ENCODE measurements around the gene WDR46.

WDR46 gene, protein sequence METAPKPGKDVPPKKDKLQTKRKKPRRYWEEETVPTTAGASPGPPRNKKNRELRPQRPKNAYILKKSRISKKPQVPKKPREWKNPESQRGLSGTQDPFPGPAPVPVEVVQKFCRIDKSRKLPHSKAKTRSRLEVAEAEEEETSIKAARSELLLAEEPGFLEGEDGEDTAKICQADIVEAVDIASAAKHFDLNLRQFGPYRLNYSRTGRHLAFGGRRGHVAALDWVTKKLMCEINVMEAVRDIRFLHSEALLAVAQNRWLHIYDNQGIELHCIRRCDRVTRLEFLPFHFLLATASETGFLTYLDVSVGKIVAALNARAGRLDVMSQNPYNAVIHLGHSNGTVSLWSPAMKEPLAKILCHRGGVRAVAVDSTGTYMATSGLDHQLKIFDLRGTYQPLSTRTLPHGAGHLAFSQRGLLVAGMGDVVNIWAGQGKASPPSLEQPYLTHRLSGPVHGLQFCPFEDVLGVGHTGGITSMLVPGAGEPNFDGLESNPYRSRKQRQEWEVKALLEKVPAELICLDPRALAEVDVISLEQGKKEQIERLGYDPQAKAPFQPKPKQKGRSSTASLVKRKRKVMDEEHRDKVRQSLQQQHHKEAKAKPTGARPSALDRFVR

GRCh38 chr6:33288921-33289783 lies at the start of gene WDR46, which contains the start of gene PFDN6:
TSS of gene WDR46 (minus strand) at chr6:33289239. CDS start at chr6:33289170, 69 bp downstream.
TSS of gene PFDN6 (plus strand) at chr6:33289601. CDS start at chr6:33289857, 256 bp downstream.
- TF ChIP-seq CTCF (IDR thresholded peaks at IDR 0.05; ENCODE audit: low read length, missing control alignments): no peak
- DNase-seq (ENCODE audit: low read depth): peak; percentile 90
- peak within 1 kb of the TSS; percentile 80 for H3K4me3 ChIP-seq (replicated peaks; ENCODE audit: low read depth, low read length)

DNA sequence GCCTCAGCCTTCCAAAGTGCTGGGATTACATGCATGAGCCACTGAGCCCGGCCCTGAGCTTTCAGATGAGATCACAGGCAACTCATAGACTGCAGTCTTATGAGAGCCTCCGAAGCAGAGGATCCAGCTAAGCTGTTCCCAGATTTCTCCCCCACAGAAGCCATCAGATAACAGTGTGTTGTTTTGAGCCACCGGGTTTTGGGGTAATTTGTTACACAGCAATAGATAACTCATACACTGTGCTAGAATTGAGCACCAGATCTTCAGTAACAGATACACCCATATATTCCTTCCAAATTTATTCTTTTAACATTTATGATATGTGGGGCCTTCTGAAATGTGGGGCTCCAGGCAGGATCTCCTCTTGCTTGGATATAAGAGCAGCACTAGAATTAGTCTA lies 47.5 kb upstream of the WDR46 start:
- no peak overlapping the region for H3K4me3 ChIP-seq (replicated peaks; ENCODE audit: low read depth, low read length)
- no peak for DNase-seq (ENCODE audit: low read depth)
- no peak for TF ChIP-seq CTCF (IDR thresholded peaks at IDR 0.05; ENCODE audit: low read length, missing control alignments)

GRCh38 chr6:33335916-33336315 lies 46.9 kb upstream of the WDR46 start:
- no peak for DNase-seq (ENCODE audit: low read depth)
- no peak overlapping the region for H3K4me3 ChIP-seq (replicated peaks; ENCODE audit: low read depth, low read length)
- no peak for TF ChIP-seq CTCF (IDR thresholded peaks at IDR 0.05; ENCODE audit: low read length, missing control alignments)

DNA sequence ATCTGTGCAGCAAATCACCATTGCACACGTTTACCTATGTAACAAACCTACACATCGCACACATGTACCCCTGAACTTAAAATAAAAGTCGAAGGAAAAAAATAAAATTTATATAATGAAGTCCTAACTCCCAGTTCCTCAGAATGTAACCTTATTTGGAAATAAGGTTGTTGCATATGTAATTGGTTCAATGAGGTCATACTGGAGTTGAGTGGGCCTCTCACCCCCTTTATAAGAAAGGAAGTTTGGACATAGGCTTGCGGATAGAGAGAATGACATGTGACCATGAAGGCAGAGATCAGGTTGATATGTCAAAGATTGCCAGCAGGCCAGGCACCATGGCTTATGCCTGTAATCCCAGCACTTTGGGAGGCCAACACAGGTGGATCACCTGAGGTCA lies 44.6 kb upstream of the WDR46 start:
- DNase-seq (ENCODE audit: low read depth): no peak
- no peak for TF ChIP-seq CTCF (IDR thresholded peaks at IDR 0.05; ENCODE audit: low read length, missing control alignments)
- H3K4me3 ChIP-seq (replicated peaks; ENCODE audit: low read depth, low read length): no peak overlapping the region

- no peak for TF ChIP-seq CTCF (IDR thresholded peaks at IDR 0.05; ENCODE audit: low read length, missing control alignments)
- no peak overlapping the region for H3K4me3 ChIP-seq (replicated peaks; ENCODE audit: low read depth, low read length)
- DNase-seq (ENCODE audit: low read depth): no peak
These were observed 41.7 kb upstream of the WDR46 start for GRCh38 chr6:33330736-33331135.

DNA sequence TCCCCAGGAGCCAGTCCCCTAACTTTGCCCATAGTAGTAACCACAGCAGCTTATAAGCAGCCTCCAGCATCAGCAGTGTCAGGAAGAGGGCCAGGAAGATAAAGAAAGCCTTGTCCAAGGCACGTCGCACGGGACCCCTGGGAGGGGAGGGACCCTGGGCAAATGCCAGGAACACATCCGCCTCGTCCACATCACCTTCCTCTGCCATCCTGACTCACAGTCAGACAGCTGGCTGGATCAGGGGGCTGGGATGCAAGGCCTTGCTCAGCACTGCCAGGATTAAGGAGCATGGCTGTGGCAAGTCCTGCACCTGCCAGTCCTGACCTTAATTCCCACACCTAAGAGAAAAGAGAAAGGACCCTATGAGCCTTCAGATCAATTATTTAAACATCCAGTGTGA lies 40.0 kb upstream of the WDR46 start:
- no peak for DNase-seq (ENCODE audit: low read depth)
- no peak for TF ChIP-seq CTCF (IDR thresholded peaks at IDR 0.05; ENCODE audit: low read length, missing control alignments)
- no peak overlapping the region for H3K4me3 ChIP-seq (replicated peaks; ENCODE audit: low read depth, low read length)

Data from fibroblast of pulmonary artery (primary cell).